IMR-90 (cell line): ENCODE data around the gene ADSS1. TPM values are rescaled to one million over a fixed set of nuclear protein-coding genes. Genes with fewer than 3 reads are reported as not detected.

Experiments
- ATAC-seq: fragments of 200-7000 bp; cut with Tn5 transposase; 2 replicates; pipeline ENCODE4 v1.9.1; 2020; ENCODE audit warnings: low read depth, mild to moderate bottlenecking, moderate library complexity
- BruUV-seq: library from RNA; stranded (reverse); fragments of 400-500 nt; replicated peaks from 2 replicates; lab custom pipeline; 2021; lab: Mats Ljungman, UMichigan
- CTCF ChIA-PET: fragments of 300-600 bp; formaldehyde crosslinking; extraction: SDS; loops from one replicate; lab custom pipeline; 2021; ENCODE audit warnings: antibody characterized with exemption; lab: Yijun Ruan, JAX
- POLR2A ChIA-PET: fragments of 300-600 bp; sonication (Branson Sonifier 250); formaldehyde crosslinking; loops from one replicate; lab custom pipeline; 2022; ENCODE audit warnings: antibody characterized with exemption; ENCODE audit not compliant: unreplicated experiment; lab: Charles Lee
- DNase-seq: peaks from one replicate; pipeline ENCODE4 v3.0.0; 2013
- H2AFZ ChIP-seq: replicated peaks from 2 replicates; pipeline ENCODE3; 2013; ENCODE audit warnings: low read length, mild to moderate bottlenecking; ENCODE audit not compliant: poor library complexity
- H2AK5ac ChIP-seq: 2 replicates; pipeline ENCODE4 v1.6.1; 2013; ENCODE audit warnings: low read depth, low read length, inconsistent platforms
- H2AK9ac ChIP-seq: replicated peaks from 2 replicates; pipeline ENCODE3; 2013; ENCODE audit warnings: mild to moderate bottlenecking, low read depth, low read length, moderate library complexity; ENCODE audit not compliant: poor library complexity
- H2BK120ac ChIP-seq: 2 replicates; pipeline ENCODE4 v1.6.1; 2013; ENCODE audit warnings: low read depth, low read length, inconsistent platforms
- H2BK15ac ChIP-seq: 3 replicates; pipeline ENCODE4 v1.6.1; 2013; ENCODE audit warnings: low read depth, low read length, inconsistent platforms
- H2BK20ac ChIP-seq: 2 replicates; pipeline ENCODE4 v1.6.1; 2013; ENCODE audit warnings: low read depth, mild to moderate bottlenecking, inconsistent platforms, low read length, moderate library complexity
- H2BK5ac ChIP-seq: 2 replicates; pipeline ENCODE4 v1.6.1; 2013; ENCODE audit warnings: mild to moderate bottlenecking, low read depth, low read length, inconsistent platforms; ENCODE audit not compliant: poor library complexity, severe bottlenecking
- H3K14ac ChIP-seq: replicated peaks from 2 replicates; pipeline ENCODE4 v1.6.1; 2013; ENCODE audit warnings: low read depth, low read length, inconsistent platforms
- H3K18ac ChIP-seq: 2 replicates; pipeline ENCODE4 v1.6.1; 2013; ENCODE audit warnings: low read depth, low read length, control low read depth
- H3K23ac ChIP-seq: 2 replicates; pipeline ENCODE4 v1.6.1; 2013; ENCODE audit warnings: low read depth, low read length, inconsistent platforms
- H3K27ac ChIP-seq: 2 replicates; pipeline ENCODE4 v1.5.1; 2013; ENCODE audit warnings: mild to moderate bottlenecking, control low read depth, low read length; ENCODE audit not compliant: insufficient read depth
- H3K27me3 ChIP-seq: 2 replicates; pipeline ENCODE4 v1.6.1; 2013; ENCODE audit warnings: low read length; ENCODE audit not compliant: control insufficient read depth, insufficient read depth
- H3K36me3 ChIP-seq: 2 replicates; pipeline ENCODE4 v1.6.1; 2013; ENCODE audit warnings: low read length, mixed read lengths; ENCODE audit not compliant: control insufficient read depth, insufficient read depth
- H3K4ac ChIP-seq: 2 replicates; pipeline ENCODE4 v1.6.1; 2013; ENCODE audit warnings: low read depth, low read length, inconsistent platforms
- H3K4me1 ChIP-seq: 2 replicates; pipeline ENCODE4 v1.6.1; 2013; ENCODE audit warnings: low read length, mixed read lengths; ENCODE audit not compliant: control insufficient read depth, insufficient read depth
- H3K4me2 ChIP-seq: 2 replicates; pipeline ENCODE4 v1.6.1; 2013; ENCODE audit warnings: low read depth, mild to moderate bottlenecking, control low read depth, low read length, moderate library complexity
- H3K4me3 ChIP-seq: 2 replicates; pipeline ENCODE4 v1.5.1; 2013; ENCODE audit warnings: low read depth, mild to moderate bottlenecking, control low read depth, low read length, moderate library complexity; ENCODE audit not compliant: insufficient read depth
- H3K56ac ChIP-seq: 2 replicates; pipeline ENCODE4 v1.6.1; 2013; ENCODE audit warnings: low read length, inconsistent platforms; ENCODE audit not compliant: insufficient read depth; ENCODE audit errors: extremely low read depth
- H3K79me1 ChIP-seq, 2 experiments: 2 replicates each; pipeline ENCODE4 v1.6.1; 2013; ENCODE audit warnings: low read length in 2 of 2, inconsistent platforms in 1 of 2, low read depth in 1 of 2
- H3K9ac ChIP-seq: 2 replicates; pipeline ENCODE4 v1.6.1; 2013; ENCODE audit warnings: low read depth, low read length, control low read depth
- H3K9me1 ChIP-seq: 2 replicates; pipeline ENCODE4 v1.6.1; 2013; ENCODE audit warnings: low read length, inconsistent platforms; ENCODE audit not compliant: insufficient read depth
- H3K9me3 ChIP-seq: 2 replicates; pipeline ENCODE4 v1.6.1; 2013; ENCODE audit warnings: low read length; ENCODE audit not compliant: control insufficient read depth, insufficient read depth
- H4K20me1 ChIP-seq: 2 replicates; pipeline ENCODE4 v1.6.1; 2013; ENCODE audit warnings: low read length, inconsistent platforms; ENCODE audit not compliant: insufficient read depth
- H4K5ac ChIP-seq: 2 replicates; pipeline ENCODE4 v1.6.1; 2013; ENCODE audit warnings: mild to moderate bottlenecking, low read depth, low read length, control low read depth
- H4K8ac ChIP-seq, 2 experiments: 2 replicates each; pipeline ENCODE4 v1.6.1; 2013; ENCODE audit warnings: low read depth in 2 of 2, low read length in 2 of 2, control low read depth in 1 of 2, inconsistent platforms in 1 of 2
- H4K91ac ChIP-seq: 2 replicates; pipeline ENCODE4 v1.6.1; 2013; ENCODE audit warnings: low read depth, low read length, inconsistent platforms; ENCODE audit not compliant: insufficient read depth
- MAFK ChIP-seq: IDR thresholded peaks from 2 replicates; pipeline ENCODE4 v1.6.1; 2012; ENCODE audit warnings: low read depth, low read length, improper control_type of control experiment
- MAZ ChIP-seq: IDR thresholded peaks from 2 replicates; pipeline ENCODE4 v1.6.1; 2012; ENCODE audit warnings: low read depth, mild to moderate bottlenecking, low read length, improper control_type of control experiment, moderate library complexity, borderline replicate concordance
- RCOR1 ChIP-seq: IDR thresholded peaks from 2 replicates; pipeline ENCODE4 v1.6.1; 2012; ENCODE audit warnings: mild to moderate bottlenecking, low read length, improper control_type of control experiment; ENCODE audit not compliant: insufficient replicate concordance
- WGBS, 2 experiments: methylation state at CpG; one replicate each; pipeline versions ENCODE4 v1.1.5 to v1.1.7; 2013; ENCODE audit warnings: missing lambda C conversion rate in 2 of 2; ENCODE audit not compliant: insufficient read length in 1 of 2; ENCODE audit errors: extremely low coverage in 2 of 2; 5-methylcytosine and 5-hydroxymethylcytosine counted together
- dilution Hi-C: fragments of 300-500 bp; cut with HindIII; formaldehyde crosslinking; loops from one replicate; pipeline ENCODE4 v1.14.3; 2018; ENCODE audit warnings: low sequenced_read_pairs; ENCODE audit not compliant: unreplicated experiment
- in situ Hi-C: fragments of 300-500 bp; cut with MboI; formaldehyde crosslinking; loops from 3 replicates; pipeline ENCODE4 v1.14.3; 2019; ENCODE audit warnings: low sequenced_read_pairs, inconsistent platforms, mixed read lengths
- intact Hi-C: fragments of 100-400 bp; cut with micrococcal nuclease; formaldehyde crosslinking; loops from 2 replicates; pipeline ENCODE4 v1.10.0; 2022
- polyA plus RNA-seq, 3 experiments: library from polyadenylated mRNA; depleted of rRNA; stranded (reverse); fragments of >200 nt; gene quantifications; 2 replicates each; pipeline ENCODE4 v1.2.3, GENCODE V29; 2012; ENCODE audit warnings: low replicate concordance in 1 of 3
- total RNA-seq: library from RNA; depleted of rRNA; stranded (reverse); fragments of >200 nt; gene quantifications from 2 replicates; pipeline ENCODE4 v1.2.3, GENCODE V29; 2012

The ADSS1 gene
- total and polyA plus RNA-seq, 2 of the 4 experiments (the other 2 are of a cell fraction), result 1.8 to 5.2 TPM

DNA sequence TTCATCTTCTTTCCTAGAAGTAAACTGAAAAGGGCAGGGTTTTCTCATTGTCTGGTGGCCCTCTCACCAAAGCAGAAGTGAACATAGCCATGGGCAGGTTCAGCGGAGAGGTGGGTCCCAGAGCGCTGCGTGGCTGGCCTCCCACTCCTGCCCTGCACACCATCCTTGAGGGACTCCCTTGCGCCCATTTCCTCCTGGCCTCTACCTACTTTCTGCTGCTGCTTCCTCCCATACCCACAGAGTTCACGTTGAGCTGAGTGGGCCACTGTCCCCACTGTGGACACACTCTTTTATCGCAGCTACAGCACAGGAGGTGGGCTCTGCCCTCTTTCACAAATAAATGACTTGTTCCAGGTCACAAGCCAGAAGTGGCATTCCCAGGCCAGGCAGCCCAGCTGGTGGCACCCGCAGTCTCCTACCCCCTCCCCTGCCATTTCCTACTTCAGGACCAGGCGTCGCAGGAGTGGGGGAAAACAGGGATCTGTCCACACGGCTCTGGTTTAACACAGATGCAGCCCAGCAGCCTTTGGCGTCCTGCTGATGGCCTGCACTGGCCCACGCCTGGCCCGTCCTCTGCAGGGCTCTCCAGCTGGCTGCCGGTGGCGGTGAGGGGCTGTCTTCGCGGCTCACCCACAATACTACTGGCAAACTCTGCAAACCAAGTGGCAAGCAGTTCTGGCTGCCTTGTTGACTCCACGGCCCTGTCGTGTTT is 33.8 kb downstream of the ADSS1 start:
- no peak overlapping the region for H3K4me2 ChIP-seq
- peaks cover 6% of the 10 kb centered on the region; the same call in 1 of the 2 replicates for H3K4me1 ChIP-seq
- no peak overlapping the region for H2BK15ac ChIP-seq
- ATAC-seq (no peak), DNase-seq (no peak)
- H2BK20ac ChIP-seq, result no peak overlapping the region
- H3K27me3 ChIP-seq, result no peaks in the 10 kb centered on the region
- dilution Hi-C loops (no loop called here), intact Hi-C loops (no loop called here), in situ Hi-C loops (no loop called here)
- no peak overlapping the region for H3K4ac ChIP-seq
- H2AK9ac ChIP-seq, result no peak overlapping the region
- no TSS peak for BruUV-seq
- no peak overlapping the region for H2BK5ac ChIP-seq
- H3K36me3 ChIP-seq, result peaks cover 39% of the 10 kb centered on the region
- TF ChIP-seq MAFK (no peak), MAZ (no peak), RCOR1 (no peak)
- ChIA-PET CTCF (interaction anchor here (0.6 kb wide), 1 partner anchor 680 kb away, joined by 3 read pairs; no protein-coding TSS in a partner anchor), POLR2A (no interaction called here)
- H3K9me1 ChIP-seq, result no peaks in the 10 kb centered on the region
- no peak overlapping the region for H3K4me3 ChIP-seq
- no peak overlapping the region for H4K91ac ChIP-seq
- H2AK5ac ChIP-seq, result no peak overlapping the region
- no peak overlapping the region for H3K27ac ChIP-seq
- no peak overlapping the region for H3K9ac ChIP-seq
- H4K5ac ChIP-seq, result no peak overlapping the region
- H3K56ac ChIP-seq, result no peak overlapping the region
- H2AFZ ChIP-seq, result no peak overlapping the region
- H2BK120ac ChIP-seq, result no peak overlapping the region
- H3K18ac ChIP-seq, result no peak overlapping the region
- no peak overlapping the region for H3K14ac ChIP-seq
- H4K8ac ChIP-seq, result no peak overlapping the region
- WGBS, 2 experiments, result 95% methylated on average over 14 of the region's 19 CpGs; no CpG with 5 or more reads in 1 of the 2 experiments
- no peak overlapping the region for H3K23ac ChIP-seq
- no peaks in the 10 kb centered on the region for H3K9me3 ChIP-seq
- peaks cover 56% of the 10 kb centered on the region for H4K20me1 ChIP-seq
- H3K79me1 ChIP-seq, result peaks cover 8 to 63% of the 10 kb centered on the region in 2 experiments; a peak in 2 of 4 replicates
